NCI-H446 (cell line): ENCODE results near the gene CPVL.
A peak's percentile ranks its signal among the peaks of the same experiment; 100 is the strongest.

Source experiments
- DNase-seq, 2 experiments: peaks; one replicate each; lab custom pipeline; 2025; lab: John Stamatoyannopoulos, UW

The CPVL gene

GRCh38 chr7:29146057-29146706, at the start of gene CPVL:
Gene CPVL (minus strand): TSS chr7:29146537. CDS start chr7:29121061, 25,476 bp downstream.
- DNase-seq, result no peak

- no peak for DNase-seq
Observed at GRCh38 chr7:29194594-29195427, 48.5 kb upstream of the CPVL start, which contains the start of gene CHN2. Gene CHN2 (plus strand): TSS chr7:29194775.

- no peak for DNase-seq
Observed at GRCh38 chr7:29194206-29194593, 47.9 kb upstream of the CPVL start.

GRCh38 chr7:29193316-29194205, 47.2 kb upstream of the CPVL start:
- no peak for DNase-seq

GRCh38 chr7:29192811-29193210, 46.5 kb upstream of the CPVL start:
- no peak for DNase-seq

GRCh38 chr7:29192323-29192722, 46.0 kb upstream of the CPVL start:
- no peak for DNase-seq

GRCh38 chr7:29190349-29191045, 44.2 kb upstream of the CPVL start:
- DNase-seq, result no peak

- peak; percentile 1 to 11 for DNase-seq
Observed at GRCh38 chr7:29189743-29190201, 43.4 kb upstream of the CPVL start.

GRCh38 chr7:29185613-29186012, 39.3 kb upstream of the CPVL start:
- DNase-seq, result no peak

GRCh38 chr7:29184599-29184998, 38.3 kb upstream of the CPVL start:
- no peak for DNase-seq

GRCh38 chr7:29179115-29179514, 32.8 kb upstream of the CPVL start:
- DNase-seq, result no peak

GRCh38 chr7:29177963-29178600, 31.7 kb upstream of the CPVL start:
- DNase-seq, result no peak

- DNase-seq, result no peak
Observed at GRCh38 chr7:29173458-29173857, 27.1 kb upstream of the CPVL start.

GRCh38 chr7:29170781-29171180, 24.4 kb upstream of the CPVL start:
- no peak for DNase-seq

- DNase-seq, result no peak
Observed at GRCh38 chr7:29167721-29168120, 21.4 kb upstream of the CPVL start.

GRCh38 chr7:29163854-29164253, 17.5 kb upstream of the CPVL start:
- DNase-seq, result no peak

- no peak for DNase-seq
Observed at GRCh38 chr7:29162577-29162976, 16.2 kb upstream of the CPVL start.

GRCh38 chr7:29161231-29161630, 14.9 kb upstream of the CPVL start:
- DNase-seq, result no peak

GRCh38 chr7:29160080-29160479, 13.7 kb upstream of the CPVL start:
- DNase-seq, result no peak

- no peak for DNase-seq
Observed at GRCh38 chr7:29158795-29159423, 12.6 kb upstream of the CPVL start.
